DMS53 treated with DMSO at 0.1 percent for 48 hours (cell line): ENCODE data around the gene CDSN.

Experiments used
- DNase-seq: peaks from one replicate; lab custom pipeline; 2025; ENCODE audit not compliant: unreplicated experiment; lab: John Stamatoyannopoulos, UW

Gene CDSN

DNA sequence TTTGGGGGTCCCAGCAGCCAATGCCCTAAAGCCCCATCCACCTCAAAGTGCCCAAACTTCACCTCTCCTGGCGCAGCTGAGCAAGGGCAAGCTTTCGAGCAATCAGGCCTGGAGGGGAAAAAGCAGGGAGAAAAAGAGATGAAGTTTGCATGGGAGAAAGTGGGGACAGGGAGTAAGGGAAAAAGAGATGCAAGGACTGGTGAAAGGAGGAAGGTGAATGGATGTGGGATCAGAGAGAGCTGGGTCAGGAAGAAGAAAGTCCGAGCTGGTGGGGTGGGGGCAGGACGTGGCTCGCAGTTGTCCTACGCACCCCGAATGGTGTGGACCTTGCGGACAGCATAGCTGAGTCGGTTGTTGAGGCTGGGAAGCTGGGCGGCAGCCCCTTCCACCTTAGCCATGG lies 25.1 kb upstream of the CDSN start:
- DNase-seq: no peak

DNA sequence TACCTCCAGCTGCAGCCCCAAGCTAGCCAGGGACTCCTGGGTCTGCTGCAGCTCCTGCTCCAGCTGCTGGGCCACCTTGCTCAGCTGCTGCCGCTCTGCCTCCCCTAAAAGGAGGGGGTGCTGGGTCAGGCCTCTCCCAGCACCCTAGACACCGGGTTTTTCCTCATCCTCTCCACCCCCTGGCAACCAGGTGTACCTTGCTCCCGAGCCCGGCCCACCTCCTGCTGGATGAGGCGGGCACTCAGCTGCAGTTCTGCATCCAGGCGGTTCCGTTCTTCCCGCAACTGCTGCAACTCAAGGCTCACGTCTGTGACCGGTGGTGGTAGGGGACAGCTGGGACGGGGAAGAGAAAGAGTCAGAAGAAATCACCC lies 24.7 kb upstream of the CDSN start:
- no peak for DNase-seq

DNA sequence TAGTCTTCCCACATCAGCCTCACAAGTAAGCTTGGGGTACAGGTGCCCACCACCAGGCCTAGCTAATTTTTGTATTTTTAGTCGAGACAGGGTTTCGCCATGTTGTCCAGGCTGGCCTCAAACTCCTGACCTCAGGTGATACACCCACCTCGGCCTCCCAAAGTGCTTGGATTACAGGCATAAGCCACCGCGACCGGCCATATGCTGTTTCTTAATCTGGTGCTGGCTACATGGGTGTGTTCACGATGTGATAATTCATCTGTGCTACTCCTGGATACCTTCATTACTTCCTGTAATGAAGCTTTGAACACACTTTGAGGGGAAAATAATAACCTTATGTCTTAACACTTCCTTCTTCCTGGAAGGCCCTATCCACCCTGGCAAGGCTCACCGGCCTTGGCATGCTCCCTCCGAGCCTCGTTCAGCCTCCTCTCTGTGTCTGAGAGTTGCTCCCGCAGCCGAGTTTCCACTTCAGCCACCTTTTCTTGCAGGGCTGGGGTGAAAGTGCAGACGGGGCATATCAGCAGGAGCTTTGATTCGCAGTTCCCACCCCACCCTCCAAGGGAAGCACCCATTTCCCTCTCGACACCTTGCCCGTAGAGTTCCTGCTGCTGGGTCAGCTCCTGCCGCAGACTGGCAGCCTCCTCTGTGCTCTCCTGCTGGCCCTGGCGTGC lies 24.2 kb upstream of the CDSN start:
- no peak for DNase-seq

DNA sequence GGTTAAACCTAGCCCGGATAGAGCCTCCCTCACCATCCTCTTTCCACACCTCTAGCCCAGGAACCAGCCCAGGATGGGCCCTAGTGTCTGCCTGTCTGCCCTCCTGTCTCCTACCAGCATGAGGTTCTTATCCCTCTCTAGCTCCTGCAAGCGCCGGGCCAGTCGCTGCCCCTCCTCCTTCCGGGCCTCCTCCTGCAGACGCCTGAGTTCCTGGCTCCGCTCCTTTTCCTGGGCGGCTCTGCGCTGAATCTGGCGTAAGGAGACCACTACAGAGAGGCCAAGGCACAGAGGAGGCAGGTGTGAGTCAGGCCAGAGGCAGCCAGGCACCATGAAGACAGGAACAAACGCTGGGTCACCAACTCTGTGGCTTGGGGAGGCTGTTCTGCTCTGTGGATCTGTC lies 22.9 kb upstream of the CDSN start:
- DNase-seq: no peak

DNA sequence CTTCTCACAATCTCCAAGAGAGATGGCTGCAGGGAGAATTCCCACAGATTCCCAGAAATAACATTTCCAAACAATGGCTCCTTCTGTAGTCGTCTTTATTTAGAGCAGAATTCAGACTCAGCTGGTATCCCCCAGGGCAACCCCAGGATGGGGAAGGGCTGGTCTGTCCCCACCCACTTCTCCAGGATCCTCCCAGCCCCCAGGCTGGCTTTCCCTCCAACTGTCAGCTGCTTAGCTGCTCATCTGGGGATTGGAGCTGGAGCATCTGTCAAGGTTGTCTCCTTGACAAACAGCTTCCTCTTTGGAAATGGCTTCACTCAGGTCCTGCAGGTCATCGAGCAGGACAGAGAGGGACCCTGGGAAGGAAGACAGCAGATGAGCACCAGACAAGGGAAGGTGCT lies 22.1 kb upstream of the CDSN start:
- no peak for DNase-seq

DNA sequence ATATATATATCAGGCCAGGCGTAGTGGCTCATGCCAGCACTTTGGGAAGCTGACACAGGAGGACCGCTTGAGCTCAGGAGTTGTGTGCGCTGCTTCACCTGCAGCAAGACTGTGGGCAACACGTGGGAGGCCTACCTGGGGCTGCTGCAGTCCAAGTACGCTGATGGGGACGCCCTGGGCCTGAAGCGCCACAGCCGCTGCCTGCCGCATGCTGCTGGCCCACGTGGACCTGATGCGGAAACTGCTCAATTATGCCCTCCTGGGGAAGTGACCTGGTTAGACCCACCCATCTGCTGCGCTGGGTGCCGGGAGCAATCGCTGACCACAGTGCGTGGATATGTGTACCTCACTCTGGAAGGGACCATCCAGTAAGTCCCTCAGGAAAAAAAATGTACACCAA lies 20.4 kb upstream of the CDSN start:
- DNase-seq: no peak

DNA sequence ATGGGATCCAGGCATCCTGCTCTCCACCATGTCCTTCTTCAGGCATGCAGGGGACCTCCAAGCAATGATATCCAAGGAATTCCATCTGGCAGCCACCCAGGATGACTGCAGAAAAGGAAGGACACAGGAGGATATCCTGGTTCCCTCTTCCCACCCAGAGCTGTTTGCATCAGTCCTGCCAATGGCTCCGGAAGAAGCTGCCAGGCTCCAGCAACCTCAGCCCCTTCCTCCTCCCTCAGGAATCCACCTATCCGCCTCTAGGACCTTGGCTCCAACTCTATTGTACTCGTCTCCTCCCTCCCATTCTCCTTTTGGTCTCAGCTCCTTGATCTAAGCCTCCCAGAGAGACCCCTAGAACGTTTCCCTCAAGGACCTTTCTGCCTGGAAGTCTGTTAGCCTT lies 19.4 kb upstream of the CDSN start:
- DNase-seq: no peak

DNA sequence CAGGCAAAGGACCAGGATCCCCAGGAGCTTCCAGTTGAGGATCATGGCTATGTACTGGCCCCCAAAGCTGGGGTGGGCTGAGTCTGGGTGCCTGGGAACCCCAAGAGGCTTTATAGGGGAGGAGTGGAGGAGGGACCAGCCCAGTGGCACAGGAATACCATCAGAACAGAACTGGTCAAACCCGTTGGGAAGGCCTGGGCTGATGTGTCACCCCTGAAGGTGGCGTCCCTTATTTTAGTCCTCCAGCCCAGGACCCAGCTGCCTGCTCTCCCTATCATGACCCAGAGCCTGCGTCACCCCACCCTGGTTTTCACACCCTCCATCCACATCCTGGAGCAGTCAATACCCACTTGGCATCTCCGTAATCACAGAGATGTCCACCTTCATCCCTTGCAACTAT lies 18.7 kb upstream of the CDSN start, which contains the start of gene PSORS1C2:
Gene PSORS1C2, minus strand, starts transcription at position 85 of the 400 bp plus-strand sequence. Its CDS starts 40 bp downstream, at position 45.
- DNase-seq: no peak

DNA sequence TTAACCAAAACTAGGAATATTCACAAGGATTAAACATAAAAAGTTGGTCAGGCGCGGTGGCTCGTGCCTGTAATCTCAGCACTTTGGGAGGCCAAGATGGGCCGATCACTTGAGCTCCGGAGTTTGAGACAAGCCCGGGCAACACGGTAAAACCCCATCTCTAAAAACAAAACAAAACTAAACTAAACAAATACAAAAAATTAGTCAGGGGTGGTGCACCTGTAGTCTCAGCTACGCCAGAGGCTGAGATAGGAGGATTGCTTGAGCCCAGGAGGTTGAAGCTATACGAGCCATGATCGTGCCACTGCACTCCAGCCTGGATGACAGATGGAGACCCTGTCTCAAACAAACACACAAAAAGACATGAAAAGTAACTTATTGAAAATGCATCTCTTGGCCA lies 15.5 kb upstream of the CDSN start:
- no peak for DNase-seq

DNA sequence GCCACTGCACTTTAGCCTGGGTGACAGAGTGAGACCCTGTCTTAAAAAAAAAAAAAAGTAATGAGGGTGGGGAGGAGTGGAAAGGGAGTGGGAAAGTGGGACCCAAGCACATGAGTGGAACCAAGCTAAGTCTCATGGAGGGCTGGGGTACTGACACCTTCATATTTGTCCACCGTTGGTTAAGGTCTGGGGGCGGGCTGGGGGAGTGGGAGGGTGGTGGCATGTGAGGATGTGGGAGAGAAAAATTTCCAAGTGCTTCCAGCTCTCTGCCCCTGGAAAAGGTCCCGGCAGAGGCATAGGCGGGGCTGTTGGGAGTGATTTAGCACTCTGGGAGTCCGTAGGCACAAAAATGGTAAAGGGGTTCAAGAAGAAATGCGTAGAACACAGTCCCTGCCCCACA lies 12.6 kb upstream of the CDSN start:
- no peak for DNase-seq

DNA sequence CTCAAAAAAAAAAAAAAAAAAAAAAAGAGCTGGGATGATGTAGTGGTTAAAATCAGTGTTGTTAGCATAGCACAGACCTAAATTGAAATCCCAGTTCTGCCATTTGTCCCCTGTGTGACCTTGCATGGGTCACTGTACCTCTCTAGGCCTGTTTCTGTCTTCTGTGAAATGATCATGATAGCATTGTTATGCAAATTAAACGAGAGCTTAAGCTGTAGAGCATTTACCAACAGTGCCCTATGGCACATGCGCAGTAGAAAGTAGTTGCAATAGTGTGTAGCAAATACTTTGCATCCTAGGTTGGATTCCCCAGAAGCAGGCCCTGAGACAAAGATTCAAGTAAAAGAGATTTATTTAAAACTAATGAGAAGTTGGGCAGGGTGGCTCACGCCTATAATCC lies 11.3 kb upstream of the CDSN start:
- no peak for DNase-seq

DNA sequence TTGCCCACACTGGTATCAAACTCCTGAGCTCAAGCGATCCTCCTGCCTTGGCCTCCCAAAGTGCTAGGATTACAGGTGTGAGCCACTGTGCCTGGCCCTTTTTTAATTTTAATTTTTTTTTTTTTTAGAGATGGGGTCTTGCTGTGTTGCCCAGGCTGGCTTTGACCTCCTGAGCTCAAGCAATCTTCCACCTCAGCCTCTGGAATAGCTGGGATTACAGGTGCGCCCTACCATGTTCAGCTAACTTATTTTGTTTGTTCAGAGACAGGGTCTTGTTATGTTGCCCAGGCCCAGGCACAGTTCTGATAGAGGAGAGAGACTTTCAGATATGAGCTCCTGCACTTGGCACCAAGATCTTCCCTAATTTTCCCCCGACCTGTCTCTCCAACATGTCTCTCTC lies 10.5 kb upstream of the CDSN start:
- no peak for DNase-seq

DNA sequence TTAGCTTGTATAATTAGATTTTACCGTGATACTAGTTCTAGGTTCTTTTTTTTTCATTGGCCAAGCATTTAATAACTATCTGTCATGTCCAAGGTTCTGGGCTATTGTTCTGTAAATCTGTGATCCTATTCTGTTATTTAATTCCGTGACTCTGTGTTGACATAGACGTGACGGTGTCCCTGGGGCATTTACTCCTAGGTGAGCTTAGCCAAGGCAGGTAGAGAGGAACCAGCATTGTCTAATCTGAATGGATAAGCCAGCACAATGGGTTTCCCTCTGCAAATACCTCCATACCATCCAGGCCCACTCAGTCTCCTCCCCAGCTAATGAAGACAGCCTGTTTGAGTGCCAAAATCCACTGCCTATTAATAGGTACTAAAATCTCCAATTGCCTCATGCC lies 8.9 kb upstream of the CDSN start:
- no peak for DNase-seq

DNA sequence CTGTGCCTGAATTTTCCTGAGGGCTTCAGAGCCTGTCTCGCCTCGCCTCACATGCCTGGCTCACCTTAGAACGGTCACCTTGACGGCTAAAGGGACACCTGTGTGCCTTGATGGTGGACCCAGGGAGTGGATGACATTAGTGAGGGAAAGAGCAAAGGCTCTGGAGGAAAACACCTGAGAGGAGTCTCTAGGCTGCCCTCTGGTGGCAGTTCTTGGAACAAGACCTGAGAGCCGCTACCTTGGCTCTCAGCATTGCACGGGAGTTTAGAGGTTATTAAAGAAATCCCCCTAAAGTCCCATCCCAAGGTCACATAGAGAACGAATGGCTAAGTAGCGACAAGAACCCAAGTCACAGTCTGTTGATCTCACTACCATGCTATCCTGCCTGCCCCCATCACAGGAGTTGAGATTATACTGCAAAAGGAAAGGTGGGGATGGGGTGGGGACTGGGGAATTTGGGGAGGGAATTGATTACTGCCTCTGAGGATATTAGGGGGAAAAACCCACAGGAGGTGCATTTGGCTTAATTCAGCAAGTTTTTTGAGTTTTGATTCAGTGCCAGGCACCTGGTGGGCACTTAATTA lies 7.9 kb upstream of the CDSN start:
- DNase-seq: peak; percentile 45

DNA sequence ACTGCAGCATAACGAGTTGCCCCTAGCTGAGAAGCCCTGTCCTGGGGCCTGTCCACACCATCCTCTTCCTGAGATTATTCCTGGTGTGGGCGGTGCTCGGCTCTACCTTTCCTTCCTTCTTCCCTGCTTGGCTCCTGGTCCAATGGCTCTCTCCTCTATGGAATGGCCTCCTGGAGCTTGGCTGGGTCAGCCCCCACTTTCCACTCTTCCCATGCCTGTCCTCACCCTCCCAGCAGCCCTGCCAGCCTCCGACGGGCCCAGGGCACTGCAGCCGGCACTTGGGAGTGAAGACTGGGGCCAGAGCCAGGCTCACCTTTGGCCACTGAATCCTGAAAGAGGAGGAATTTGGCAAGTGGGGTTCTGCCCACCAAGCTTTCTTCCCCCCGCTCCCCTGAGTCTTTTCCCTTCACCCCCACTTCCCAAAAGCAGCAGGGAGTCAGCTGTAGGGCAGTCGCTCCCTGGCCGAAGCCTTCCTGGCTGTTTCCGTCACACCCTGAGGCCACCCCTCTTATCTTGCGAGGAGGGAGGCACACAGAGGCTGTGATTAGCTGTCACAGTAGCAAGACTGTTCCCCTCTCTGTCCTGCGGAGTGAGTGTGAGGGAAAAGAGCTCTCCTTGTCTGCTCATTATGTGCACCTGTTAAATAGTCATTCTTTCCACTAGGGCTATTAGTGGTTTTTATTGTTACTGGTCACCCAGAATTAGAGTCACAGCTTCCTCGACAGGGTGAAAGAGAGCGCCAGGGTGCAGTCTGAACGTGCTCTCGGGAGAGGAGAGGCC lies 6.3 kb upstream of the CDSN start:
- DNase-seq: no peak

DNA sequence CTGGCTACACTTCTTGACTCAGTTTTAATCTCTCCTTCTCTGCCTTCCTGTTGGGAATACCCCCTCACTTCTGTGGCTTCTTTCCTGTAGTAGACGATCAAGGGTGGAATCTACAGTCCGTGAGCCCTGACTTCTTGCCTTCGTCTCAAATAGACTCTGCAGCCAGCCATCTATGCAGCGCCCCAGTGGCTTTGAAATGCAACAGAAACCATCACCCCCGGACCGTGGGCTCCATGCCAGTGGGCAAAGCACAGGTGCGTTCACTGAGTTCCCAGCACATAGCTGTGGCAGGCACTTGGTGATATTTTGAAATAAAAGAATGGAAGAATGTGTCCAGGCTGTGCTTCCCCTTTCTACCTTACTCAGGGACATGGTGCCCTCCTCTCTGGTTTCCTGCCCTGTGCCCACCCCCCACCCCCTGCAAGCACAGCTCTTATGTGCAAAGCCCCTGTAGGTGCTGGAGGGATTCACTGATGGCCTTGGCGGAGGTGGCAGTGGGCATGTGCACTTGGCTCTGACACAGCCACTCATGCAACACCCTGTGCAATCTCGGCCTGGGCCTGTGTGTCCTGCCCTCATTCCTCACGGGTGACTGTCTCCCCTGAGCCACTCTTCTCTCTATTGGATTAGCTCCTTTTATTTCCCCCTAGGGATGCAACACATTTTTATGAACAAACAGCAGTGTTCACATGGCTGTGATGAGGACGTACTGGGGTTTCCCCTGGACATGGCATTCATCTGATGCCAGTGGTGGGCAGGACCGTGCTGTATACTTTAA lies 5.5 kb upstream of the CDSN start:
- DNase-seq: no peak

DNA sequence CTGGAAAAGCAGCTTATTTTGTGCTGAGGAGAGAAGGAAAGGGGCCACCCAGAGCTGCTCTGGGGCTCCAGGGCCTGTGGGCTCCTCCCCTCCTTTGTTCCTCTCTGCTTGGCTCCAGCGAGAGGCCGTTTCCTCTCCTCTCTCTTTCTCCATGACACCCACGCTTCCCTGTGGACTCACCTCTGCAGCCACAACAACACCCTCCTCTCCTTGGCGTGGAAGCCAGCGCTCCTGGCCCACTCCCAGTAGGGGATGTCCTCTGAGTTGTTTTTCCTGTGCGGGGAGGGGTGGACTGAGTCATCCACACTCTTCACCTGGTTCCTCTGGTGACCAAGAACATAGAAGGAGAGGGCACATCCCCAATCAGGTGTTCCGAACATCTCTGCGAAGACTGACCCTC lies 4.9 kb upstream of the CDSN start:
- no peak for DNase-seq

DNA sequence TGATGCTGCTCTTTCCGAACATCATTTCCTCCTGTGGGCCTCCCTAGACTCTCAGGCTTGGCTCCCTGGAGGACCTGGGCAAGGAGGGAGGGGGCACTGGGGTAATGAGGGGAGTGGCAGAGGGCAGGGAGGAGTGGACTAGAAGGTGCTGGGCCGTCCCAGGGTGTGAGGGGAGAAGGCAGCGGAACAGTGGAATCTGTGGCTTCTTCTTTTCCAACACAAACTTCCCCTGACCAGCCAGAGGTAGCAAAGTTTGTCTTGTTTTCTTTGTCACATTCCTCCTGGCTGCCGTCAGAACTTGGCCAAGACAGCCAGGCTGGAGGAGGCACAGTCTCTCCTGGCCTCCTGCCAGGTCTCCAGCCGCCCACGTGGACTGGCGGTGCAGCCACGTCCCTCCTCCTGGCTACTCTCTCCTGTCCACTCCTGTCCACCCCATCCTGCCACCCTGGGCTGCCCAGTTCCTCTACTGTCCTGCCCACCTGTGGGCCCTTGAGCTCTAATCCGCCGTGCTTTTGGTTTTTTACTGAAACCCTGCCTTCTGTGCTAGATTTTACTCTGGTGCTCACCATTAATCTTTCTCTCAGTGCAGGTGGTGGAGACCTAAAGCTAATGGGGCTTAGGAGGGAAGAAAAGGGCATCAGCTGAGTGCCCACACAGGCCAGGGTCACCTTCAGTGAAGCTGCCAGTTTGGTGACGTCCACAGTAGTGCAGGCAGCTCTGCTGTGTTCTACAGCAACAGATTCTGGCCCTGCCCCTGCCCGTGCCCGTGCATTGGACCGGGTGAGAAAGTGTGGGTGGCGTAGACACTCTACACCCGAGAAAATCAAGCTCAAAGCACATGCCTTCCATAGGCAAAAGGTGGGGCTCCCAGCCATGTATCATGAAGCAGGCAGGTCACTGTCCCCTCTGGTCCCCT lies 2.8 kb upstream of the CDSN start:
- no peak for DNase-seq

DNA sequence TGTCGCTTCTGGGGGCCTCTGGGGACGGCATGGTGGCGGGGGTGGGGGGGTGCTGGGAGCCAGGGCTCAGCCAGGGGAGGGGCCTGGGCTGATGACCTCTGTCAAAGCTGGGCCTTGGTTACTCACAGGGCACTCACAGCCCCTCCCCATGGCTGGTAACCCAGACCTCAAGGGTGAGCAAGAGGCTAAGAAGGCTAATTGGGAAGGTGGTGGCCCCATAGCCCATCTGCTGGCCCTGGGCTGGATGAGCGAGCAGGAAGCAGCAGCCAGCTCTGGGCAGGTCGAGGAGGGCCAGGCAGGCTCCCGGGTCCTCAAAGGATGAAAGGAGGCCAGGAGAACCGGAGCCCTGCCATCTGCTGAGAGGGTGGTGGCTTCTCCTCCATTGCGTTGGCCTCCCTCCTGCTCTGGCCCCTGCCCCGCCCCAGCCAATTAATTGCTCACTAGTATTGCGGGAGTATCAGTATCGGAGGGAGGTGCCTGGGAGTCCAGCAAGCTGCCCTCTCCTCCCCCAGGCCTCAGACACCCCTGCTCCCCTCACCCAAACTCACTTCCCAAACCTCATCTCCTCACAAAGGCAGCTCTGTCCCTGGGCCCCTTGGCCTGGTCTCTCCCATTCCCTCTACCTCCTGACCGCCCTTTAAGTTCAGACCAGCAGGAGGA lies 1.0 kb upstream of the CDSN start:
- no peak for DNase-seq

DNA sequence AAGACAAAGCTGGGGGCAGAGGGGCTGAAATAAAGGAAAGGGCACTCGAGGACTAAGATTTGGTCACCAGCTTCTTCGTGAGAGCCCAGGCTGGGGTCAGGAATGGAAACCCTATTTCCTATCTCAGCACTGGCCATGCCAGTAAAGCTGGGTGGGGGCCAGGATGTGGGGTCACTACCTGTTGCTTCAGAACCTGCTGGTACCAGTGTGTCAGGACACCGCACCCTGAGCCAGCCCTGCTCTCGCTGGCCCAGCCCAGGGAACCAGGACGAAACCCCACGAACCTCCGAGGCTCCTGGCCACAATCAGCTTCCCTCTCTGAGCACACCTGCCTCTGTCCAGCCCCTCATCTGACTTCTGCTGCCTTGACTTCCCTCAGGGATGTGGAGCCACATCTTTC lies 2.1 kb downstream of the CDSN start:
- no peak for DNase-seq
